ENCODE results near the gene FXN.

- no peak for TF ChIP-seq POLR2A (IDR thresholded peaks at IDR 0.05)
- TF ChIP-seq POLR2AphosphoS5 (IDR thresholded peaks at IDR 0.05) = no peak
- TF ChIP-seq, protein P1, sequence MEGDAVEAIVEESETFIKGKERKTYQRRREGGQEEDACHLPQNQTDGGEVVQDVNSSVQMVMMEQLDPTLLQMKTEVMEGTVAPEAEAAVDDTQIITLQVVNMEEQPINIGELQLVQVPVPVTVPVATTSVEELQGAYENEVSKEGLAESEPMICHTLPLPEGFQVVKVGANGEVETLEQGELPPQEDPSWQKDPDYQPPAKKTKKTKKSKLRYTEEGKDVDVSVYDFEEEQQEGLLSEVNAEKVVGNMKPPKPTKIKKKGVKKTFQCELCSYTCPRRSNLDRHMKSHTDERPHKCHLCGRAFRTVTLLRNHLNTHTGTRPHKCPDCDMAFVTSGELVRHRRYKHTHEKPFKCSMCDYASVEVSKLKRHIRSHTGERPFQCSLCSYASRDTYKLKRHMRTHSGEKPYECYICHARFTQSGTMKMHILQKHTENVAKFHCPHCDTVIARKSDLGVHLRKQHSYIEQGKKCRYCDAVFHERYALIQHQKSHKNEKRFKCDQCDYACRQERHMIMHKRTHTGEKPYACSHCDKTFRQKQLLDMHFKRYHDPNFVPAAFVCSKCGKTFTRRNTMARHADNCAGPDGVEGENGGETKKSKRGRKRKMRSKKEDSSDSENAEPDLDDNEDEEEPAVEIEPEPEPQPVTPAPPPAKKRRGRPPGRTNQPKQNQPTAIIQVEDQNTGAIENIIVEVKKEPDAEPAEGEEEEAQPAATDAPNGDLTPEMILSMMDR (IDR thresholded peaks at IDR 0.05) = no peak
These were observed 62.5 kb downstream of the FXN start for GRCh38 chr9:69097923-69098593.

Data from breast epithelium (tissue), 3 donors.